Smooth muscle cell of the coronary artery (primary cell): ENCODE results near the gene C2orf78. TPM values are rescaled to one million over a fixed set of nuclear protein-coding genes. Genes with fewer than 3 reads are reported as not detected.

Experiments used
- total RNA-seq: library from RNA; depleted of rRNA; stranded (reverse); fragments of >200 nt; gene quantifications from 2 replicates; pipeline ENCODE4 v1.2.3, GENCODE V29; 2014; ENCODE audit warnings: low replicate concordance

C2orf78 gene
- total RNA-seq, result not detected in 2 replicates

GRCh38 chr2:73783883-73784282 is at the start of gene C2orf78:
Gene C2orf78, plus strand, starts transcription at chr2:73784183. Its CDS starts 127 bp downstream, at chr2:73784310.

GRCh38 chr2:73736855-73737779 is 46.9 kb upstream of the C2orf78 start, which contains the start of gene TPRKB:
Gene TPRKB, minus strand, starts transcription at chr2:73737345. Its CDS starts 2,776 bp downstream, at chr2:73734569.

GRCh38 chr2:73779467-73780236 is 4.3 kb upstream of the C2orf78 start, which contains the start of gene DUSP11:
Gene DUSP11, minus strand, starts transcription at chr2:73780103. Its CDS starts 129 bp downstream, at chr2:73779974.

GRCh38 chr2:73828818-73829570 is 45.0 kb downstream of the C2orf78 start, which contains the start of gene STAMBP:
Gene STAMBP, plus strand, starts transcription at chr2:73828961. Its CDS starts 1,896 bp downstream, at chr2:73830857.

Other genes with a start within 250 kb of the C2orf78 start
- not detected in 2 replicates for gene NAT8, start 141.8 kb upstream of the C2orf78 start, total RNA-seq
- 9.6 and 20.8 TPM in 2 replicates for gene TPRKB, start 46.8 kb upstream of the C2orf78 start, total RNA-seq
- 10.8 and 22.3 TPM in 2 replicates for gene DUSP11, start 4.1 kb upstream of the C2orf78 start, total RNA-seq
- gene STAMBP, start 44.8 kb downstream of the C2orf78 start, total RNA-seq, result 16.4 and 21.3 TPM in 2 replicates
- 0.35 and 0.60 TPM in 2 replicates for gene ACTG2, start 108.8 kb downstream of the C2orf78 start, total RNA-seq
- gene DGUOK, start 142.7 kb downstream of the C2orf78 start, total RNA-seq, result 18.3 and 54.3 TPM in 2 replicates
- gene TET3, start 200.7 kb downstream of the C2orf78 start, total RNA-seq, result 1.5 and 2.9 TPM in 2 replicates